ENCODE data around the gene CYGB. TPM values are rescaled to one million over a fixed set of nuclear protein-coding genes. Genes with fewer than 3 reads are reported as not detected.
"Not testable (repeated sequence)": the region's sequence is repeated elsewhere in the genome, so short reads cannot be mapped to it uniquely, and the experiment has no call there.

The CYGB gene
- total and polyA plus RNA-seq, 9 of the 15 experiments (the other 6 are each of a cell fraction or from before 2014, with no cell fraction given) = 0.08 to 0.95 (median 0.18) TPM; not detected in 5

GRCh38 chr17:76514355-76514754, 23.2 kb downstream of the CYGB start:
- 85% methylated on average over 6 of the region's 6 CpGs for WGBS (ENCODE audit: insufficient coverage, low coverage, missing lambda C conversion rate)
- ATAC-seq; BruUV-seq (replicated peaks); in situ Hi-C loops (cut with MboI); H3K9me1 ChIP-seq (ENCODE audit: control insufficient read depth, insufficient read depth, low read length); CTCF ChIA-PET (ENCODE audit: low intra/inter-chr PET ratio); H3K79me2 ChIP-seq (ENCODE audit: control insufficient read depth, insufficient read depth, low read length); POLR2A ChIA-PET; H3K9ac ChIP-seq (ENCODE audit: insufficient read depth in 1 of 2, low read depth in 2 of 2, low read length in 2 of 2); DNase-seq (ENCODE audit: extremely low read depth in 1 of 4, low spot score in 3 of 4); H3K9me3 ChIP-seq (replicated peaks; ENCODE audit: control insufficient read depth, insufficient read depth, low read depth, low read length); H4K20me1 ChIP-seq (replicated peaks; ENCODE audit: control insufficient read depth, insufficient read depth, low read length); H3K27me3 ChIP-seq (ENCODE audit: control insufficient read depth in 2 of 2, insufficient read depth in 2 of 2, low read length in 2 of 2); H3K4me3 ChIP-seq; H2AFZ ChIP-seq (ENCODE audit: low read depth, low read length); H3K27ac ChIP-seq (ENCODE audit: extremely low read depth, low read depth, low read length); intact Hi-C loops (cut with micrococcal nuclease); H3K36me3 ChIP-seq (ENCODE audit: control insufficient read depth, insufficient read depth, low read length); H3K4me2 ChIP-seq (ENCODE audit: insufficient read depth, low read length); FAIRE-seq: not testable (repeated sequence)
- TF ChIP-seq ZNF121 (CRISPR knock-in tag; conservative IDR thresholded peaks at IDR 0.05) = 0 out of 2 replicates have a peak, but pooled peaks have one; percentile 8
- peaks cover 15 to 18% of the 10 kb centered on the region in 2 experiments; a peak in 4 of 5 replicates for H3K4me1 ChIP-seq (replicated peaks in 1 of 2; ENCODE audit: control insufficient read depth in 2 of 2, insufficient read depth in 2 of 2, low read length in 2 of 2)

- Histone ChIP-seq H3K27me3 (ENCODE audit: control insufficient read depth in 2 of 2, insufficient read depth in 2 of 2, low read length in 2 of 2) (no peaks in the 10 kb centered on the region), H3K4me2 (ENCODE audit: insufficient read depth, low read length) (no peak overlapping the region), H3K36me3 (ENCODE audit: control insufficient read depth, insufficient read depth, low read length) (no peaks in the 10 kb centered on the region), H3K4me1 (replicated peaks in 1 of 2; ENCODE audit: control insufficient read depth in 2 of 2, insufficient read depth in 2 of 2, low read length in 2 of 2) (peaks cover 15 to 18% of the 10 kb centered on the region in 2 experiments; a peak in 4 of 5 replicates), H3K79me2 (ENCODE audit: control insufficient read depth, insufficient read depth, low read length) (no peaks in the 10 kb centered on the region), H3K9me3 (replicated peaks; ENCODE audit: control insufficient read depth, insufficient read depth, low read depth, low read length) (no peaks in the 10 kb centered on the region), H2AFZ (ENCODE audit: low read depth, low read length) (peak overlapping the region; percentile 71), H3K9ac (ENCODE audit: insufficient read depth in 1 of 2, low read depth in 2 of 2, low read length in 2 of 2) (peak overlapping the region in 1 of 2 experiments; percentile 59; a peak in 1 of 4 replicates), H3K4me3 (no peak overlapping the region), H4K20me1 (replicated peaks; ENCODE audit: control insufficient read depth, insufficient read depth, low read length) (no peaks in the 10 kb centered on the region), H3K27ac (ENCODE audit: extremely low read depth, low read depth, low read length) (no peak overlapping the region), H3K9me1 (ENCODE audit: control insufficient read depth, insufficient read depth, low read length) (no peaks in the 10 kb centered on the region)
- DNase-seq (ENCODE audit: extremely low read depth in 1 of 4, low spot score in 3 of 4) (no peak), FAIRE-seq (peak; percentile 51), ATAC-seq (peak; percentile 18; the same call in 1 of the 3 replicates)
- CTCF ChIA-PET (ENCODE audit: low intra/inter-chr PET ratio) = no interaction called here
- POLR2A ChIA-PET = interaction anchor here (0.8 to 1.1 kb wide), 2 partner anchors 40 to 105 kb away, joined by 3 read pairs; no protein-coding TSS in a partner anchor
- intact Hi-C loops (cut with micrococcal nuclease) (no loop called here), in situ Hi-C loops (cut with MboI) (no loop called here)
- WGBS (ENCODE audit: insufficient coverage, low coverage, missing lambda C conversion rate) = 39% methylated on average over 5 of the region's 6 CpGs
- BruUV-seq (replicated peaks) = no TSS peak
- TF ChIP-seq TOE1 (IDR thresholded peaks at IDR 0.05; ENCODE audit: borderline replicate concordance) (peak; percentile 34; the same call in 1 of the 2 replicates), TOE1 (CRISPR knock-in tag; IDR thresholded peaks at IDR 0.05; ENCODE audit: borderline replicate concordance, low read depth) (no peak), KAT2B (IDR thresholded peaks at IDR 0.05; ENCODE audit: low read depth, low read length) (no peak), USF2 (CRISPR knock-in tag; IDR thresholded peaks at IDR 0.05) (peak; percentile 75), ZNF140 (CRISPR knock-in tag; IDR thresholded peaks at IDR 0.05) (no peak), RAD51 (IDR thresholded peaks at IDR 0.05; ENCODE audit: borderline replicate concordance, low read depth) (peak; percentile 77), USF1 (CRISPR knock-in tag; IDR thresholded peaks at IDR 0.05) (peak; percentile 76), L3MBTL2 (IDR thresholded peaks at IDR 0.05) (peak; percentile 9; the same call in 1 of the 2 replicates), ILK (tag; IDR thresholded peaks at IDR 0.05; ENCODE audit: borderline replicate concordance, low read depth) (no peak), BMI1 (IDR thresholded peaks at IDR 0.05; ENCODE audit: low read length) (no peak), ZFP91 (CRISPR knock-in tag; IDR thresholded peaks at IDR 0.05) (no peak)
Observed at GRCh38 chr17:76513306-76513692, 24.2 kb downstream of the CYGB start.

Measured in K562 (cell line).